ENCODE measurements around the gene AFAP1L2.

The AFAP1L2 gene

DNA sequence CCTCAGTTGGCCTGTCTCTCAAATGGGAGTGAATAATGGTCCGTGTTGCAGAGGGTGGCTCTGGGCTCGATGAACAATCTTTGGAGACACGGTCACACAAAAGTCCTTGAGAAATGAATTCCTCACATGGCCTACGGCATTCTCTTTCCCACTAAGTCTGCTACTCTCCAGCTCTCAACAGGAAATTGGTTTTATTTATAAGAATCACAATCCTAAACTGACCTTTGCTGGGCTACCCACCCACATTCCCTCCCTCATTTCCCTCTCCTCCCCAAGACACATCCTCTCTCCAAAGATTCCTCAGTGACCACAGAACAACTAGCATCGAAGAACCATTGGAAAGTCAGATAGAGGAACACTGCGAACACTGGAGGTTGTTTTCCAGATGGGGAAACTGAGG, 4.7 kb downstream of the AFAP1L2 start:
- no peak overlapping the region for H3K4me2 ChIP-seq (ENCODE audit: low read depth, low read length)
- H3K9me3 ChIP-seq (replicated peaks; ENCODE audit: insufficient read depth, low read length), result no peaks in the 10 kb centered on the region
- DNase-seq, result no peak
- no peaks in the 10 kb centered on the region for H3K79me2 ChIP-seq (ENCODE audit: low read length)
- H4K20me1 ChIP-seq (ENCODE audit: insufficient read depth, low read length), result no peaks in the 10 kb centered on the region
- H2AFZ ChIP-seq (ENCODE audit: low read length), result no peak overlapping the region
- H3K27ac ChIP-seq (ENCODE audit: low read length), result no peak overlapping the region
- no peak overlapping the region for H3K9ac ChIP-seq (ENCODE audit: low read length)
- no peaks in the 10 kb centered on the region; the same call in 1 of the 2 replicates for H3K27me3 ChIP-seq (replicated peaks; ENCODE audit: insufficient read depth, low read length)
- no peak overlapping the region for H3K4me3 ChIP-seq (ENCODE audit: low read length)
- no peaks in the 10 kb centered on the region for H3K36me3 ChIP-seq (replicated peaks; ENCODE audit: insufficient read depth, low read length)
- no peaks in the 10 kb centered on the region for H3K9me2 ChIP-seq (replicated peaks; ENCODE audit: insufficient read depth, low read length)
- H3F3A ChIP-seq (ENCODE audit: insufficient read depth, low read length), result no peaks in the 10 kb centered on the region
- TF ChIP-seq EZH2phosphoT487 (IDR thresholded peaks at IDR 0.05; ENCODE audit: low read length) (no peak), EZH2 (optimal IDR thresholded peaks at IDR 0.05; ENCODE audit: low read depth, low read length) (no peak)
- TF ChIP-seq, protein P1, sequence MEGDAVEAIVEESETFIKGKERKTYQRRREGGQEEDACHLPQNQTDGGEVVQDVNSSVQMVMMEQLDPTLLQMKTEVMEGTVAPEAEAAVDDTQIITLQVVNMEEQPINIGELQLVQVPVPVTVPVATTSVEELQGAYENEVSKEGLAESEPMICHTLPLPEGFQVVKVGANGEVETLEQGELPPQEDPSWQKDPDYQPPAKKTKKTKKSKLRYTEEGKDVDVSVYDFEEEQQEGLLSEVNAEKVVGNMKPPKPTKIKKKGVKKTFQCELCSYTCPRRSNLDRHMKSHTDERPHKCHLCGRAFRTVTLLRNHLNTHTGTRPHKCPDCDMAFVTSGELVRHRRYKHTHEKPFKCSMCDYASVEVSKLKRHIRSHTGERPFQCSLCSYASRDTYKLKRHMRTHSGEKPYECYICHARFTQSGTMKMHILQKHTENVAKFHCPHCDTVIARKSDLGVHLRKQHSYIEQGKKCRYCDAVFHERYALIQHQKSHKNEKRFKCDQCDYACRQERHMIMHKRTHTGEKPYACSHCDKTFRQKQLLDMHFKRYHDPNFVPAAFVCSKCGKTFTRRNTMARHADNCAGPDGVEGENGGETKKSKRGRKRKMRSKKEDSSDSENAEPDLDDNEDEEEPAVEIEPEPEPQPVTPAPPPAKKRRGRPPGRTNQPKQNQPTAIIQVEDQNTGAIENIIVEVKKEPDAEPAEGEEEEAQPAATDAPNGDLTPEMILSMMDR (IDR thresholded peaks at IDR 0.05; ENCODE audit: low read length), result no peak
- no peaks in the 10 kb centered on the region for H3K4me1 ChIP-seq (ENCODE audit: low read length)

DNA sequence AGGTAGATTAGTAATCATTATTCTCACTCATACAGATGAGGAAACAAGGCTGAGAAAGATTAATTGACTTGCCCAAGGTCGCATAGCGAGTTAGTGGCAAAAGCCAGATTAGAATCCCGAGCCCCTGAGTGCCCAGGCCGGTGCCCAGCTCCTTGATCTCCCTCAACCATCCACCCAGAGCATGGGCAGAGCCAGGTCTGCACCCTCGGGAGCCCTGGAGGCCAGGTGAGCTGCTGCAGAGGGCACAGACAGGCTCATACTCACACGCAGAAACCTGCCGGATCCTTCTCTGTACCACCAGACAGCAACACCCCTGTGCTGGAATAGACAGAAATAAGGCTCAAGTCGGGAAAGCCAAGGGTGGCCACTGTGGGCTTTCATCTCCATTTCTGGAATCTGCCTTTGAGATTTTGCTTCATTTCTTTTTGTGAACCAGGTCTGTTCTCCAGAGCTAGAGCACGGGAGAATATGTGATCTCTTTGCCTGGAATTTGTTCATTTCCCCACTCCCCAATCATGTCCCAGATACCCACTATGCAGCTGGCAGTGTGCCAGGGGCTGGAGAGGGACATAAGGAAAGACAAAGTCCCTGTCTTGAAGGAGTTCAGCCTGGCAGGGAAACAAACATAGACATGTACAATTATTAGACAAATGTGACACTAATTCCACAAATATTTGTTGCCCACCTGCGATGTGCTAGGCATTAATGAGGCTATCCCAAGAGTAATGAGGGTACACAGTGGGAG, 5.5 kb downstream of the AFAP1L2 start:
- Histone ChIP-seq H3F3A (ENCODE audit: insufficient read depth, low read length) (no peaks in the 10 kb centered on the region), H3K27me3 (replicated peaks; ENCODE audit: insufficient read depth, low read length) (no peaks in the 10 kb centered on the region; the same call in 1 of the 2 replicates), H3K79me2 (ENCODE audit: low read length) (no peaks in the 10 kb centered on the region), H3K36me3 (replicated peaks; ENCODE audit: insufficient read depth, low read length) (no peaks in the 10 kb centered on the region), H3K9me3 (replicated peaks; ENCODE audit: insufficient read depth, low read length) (no peaks in the 10 kb centered on the region), H3K4me1 (ENCODE audit: low read length) (no peaks in the 10 kb centered on the region), H2AFZ (ENCODE audit: low read length) (no peak overlapping the region), H3K9me2 (replicated peaks; ENCODE audit: insufficient read depth, low read length) (no peaks in the 10 kb centered on the region), H3K27ac (ENCODE audit: low read length) (no peak overlapping the region), H3K4me2 (ENCODE audit: low read depth, low read length) (no peak overlapping the region), H3K4me3 (ENCODE audit: low read length) (no peak overlapping the region), H3K9ac (ENCODE audit: low read length) (no peak overlapping the region), H4K20me1 (ENCODE audit: insufficient read depth, low read length) (no peaks in the 10 kb centered on the region)
- no peak for DNase-seq
- TF ChIP-seq, protein P1 (IDR thresholded peaks at IDR 0.05; ENCODE audit: low read length), result no peak
- TF ChIP-seq EZH2 (optimal IDR thresholded peaks at IDR 0.05; ENCODE audit: low read depth, low read length) (no peak), EZH2phosphoT487 (IDR thresholded peaks at IDR 0.05; ENCODE audit: low read length) (no peak)

DNA sequence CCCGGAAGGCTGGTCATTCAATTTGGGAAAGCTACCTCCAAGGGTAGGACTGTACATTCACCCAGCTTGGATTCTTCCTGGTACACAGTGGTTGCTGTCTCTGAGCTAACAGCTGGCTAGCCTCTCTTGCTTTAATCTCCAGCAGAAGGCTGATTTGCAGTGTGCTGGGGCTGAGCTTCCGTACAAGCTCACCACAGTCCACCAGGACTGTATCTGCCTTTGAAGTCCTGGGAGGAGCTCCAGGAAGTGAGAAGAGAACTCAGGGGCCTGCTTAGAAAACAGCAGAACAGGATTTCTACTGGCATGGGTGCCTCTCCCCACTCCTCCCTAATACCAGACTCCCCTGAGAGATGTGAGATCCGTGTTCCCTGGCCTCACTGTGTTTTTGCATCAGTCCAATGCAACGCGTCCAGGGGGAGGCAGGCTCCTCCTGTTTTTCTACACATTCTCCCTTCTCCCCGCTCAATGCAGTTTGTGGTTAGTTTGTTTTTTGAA, 6.6 kb downstream of the AFAP1L2 start:
- Histone ChIP-seq H3K36me3 (replicated peaks; ENCODE audit: insufficient read depth, low read length) (no peaks in the 10 kb centered on the region), H3K4me3 (ENCODE audit: low read length) (no peak overlapping the region), H3K27ac (ENCODE audit: low read length) (no peak overlapping the region), H3K9me2 (replicated peaks; ENCODE audit: insufficient read depth, low read length) (no peaks in the 10 kb centered on the region), H3F3A (ENCODE audit: insufficient read depth, low read length) (no peaks in the 10 kb centered on the region), H3K27me3 (replicated peaks; ENCODE audit: insufficient read depth, low read length) (no peaks in the 10 kb centered on the region), H3K9ac (ENCODE audit: low read length) (no peak overlapping the region), H3K4me1 (ENCODE audit: low read length) (no peaks in the 10 kb centered on the region), H3K9me3 (replicated peaks; ENCODE audit: insufficient read depth, low read length) (no peaks in the 10 kb centered on the region), H3K79me2 (ENCODE audit: low read length) (no peaks in the 10 kb centered on the region), H4K20me1 (ENCODE audit: insufficient read depth, low read length) (no peaks in the 10 kb centered on the region), H2AFZ (ENCODE audit: low read length) (no peak overlapping the region), H3K4me2 (ENCODE audit: low read depth, low read length) (no peak overlapping the region)
- DNase-seq, result no peak
- TF ChIP-seq EZH2 (optimal IDR thresholded peaks at IDR 0.05; ENCODE audit: low read depth, low read length) (no peak), EZH2phosphoT487 (IDR thresholded peaks at IDR 0.05; ENCODE audit: low read length) (no peak)
- TF ChIP-seq, protein P1 (IDR thresholded peaks at IDR 0.05; ENCODE audit: low read length), result no peak
